HG02798 (cell line): ENCODE measurements around the gene CALM1.

Experiments
- ATAC-seq: cut with Tn5 transposase; IDR thresholded peaks from one replicate; pipeline ENCODE4 v1.9.1; 2021; ENCODE audit warnings: mild to moderate bottlenecking; ENCODE audit not compliant: unreplicated experiment, poor library complexity

CALM1 gene

GRCh38 chr14:90396341-90397339, at the start of gene CALM1:
Gene CALM1, plus strand, starts transcription at chr14:90397029. Its CDS starts 202 bp downstream, at chr14:90397231.
- ATAC-seq = peak; percentile 68

GRCh38 chr14:90348270-90348669, 48.6 kb upstream of the CALM1 start:
- no peak for ATAC-seq

- ATAC-seq = no peak
These were observed 47.1 kb upstream of the CALM1 start for GRCh38 chr14:90349739-90350138.

GRCh38 chr14:90354551-90355298, 42.1 kb upstream of the CALM1 start:
- ATAC-seq = no peak

- no peak for ATAC-seq
These were observed 41.0 kb upstream of the CALM1 start for GRCh38 chr14:90355540-90356518.

- ATAC-seq = no peak
These were observed 39.9 kb upstream of the CALM1 start for GRCh38 chr14:90356925-90357324.

GRCh38 chr14:90358359-90358758, 38.5 kb upstream of the CALM1 start:
- no peak for ATAC-seq

- no peak for ATAC-seq
These were observed 34.8 kb upstream of the CALM1 start for GRCh38 chr14:90361865-90362557.

GRCh38 chr14:90362558-90362896, 34.3 kb upstream of the CALM1 start:
- ATAC-seq = no peak

- no peak for ATAC-seq
These were observed 27.7 kb upstream of the CALM1 start for GRCh38 chr14:90368946-90369721.

GRCh38 chr14:90373887-90374286, 22.9 kb upstream of the CALM1 start:
- ATAC-seq = no peak

- no peak for ATAC-seq
These were observed 22.0 kb upstream of the CALM1 start for GRCh38 chr14:90374813-90375212.

- no peak for ATAC-seq
These were observed 20.9 kb upstream of the CALM1 start for GRCh38 chr14:90375934-90376333.

- no peak for ATAC-seq
These were observed 18.6 kb upstream of the CALM1 start for GRCh38 chr14:90378249-90378648.

- no peak for ATAC-seq
These were observed 17.7 kb upstream of the CALM1 start for GRCh38 chr14:90379106-90379505.

- no peak for ATAC-seq
These were observed 15.6 kb upstream of the CALM1 start for GRCh38 chr14:90381011-90381786.

GRCh38 chr14:90381999-90382451, 14.8 kb upstream of the CALM1 start:
- ATAC-seq = no peak
